ENCODE results near the gene CASP7.
"Not testable (repeated sequence)": the region's sequence is repeated elsewhere in the genome, so short reads cannot be mapped to it uniquely, and the experiment has no call there.

Gene CASP7

DNA sequence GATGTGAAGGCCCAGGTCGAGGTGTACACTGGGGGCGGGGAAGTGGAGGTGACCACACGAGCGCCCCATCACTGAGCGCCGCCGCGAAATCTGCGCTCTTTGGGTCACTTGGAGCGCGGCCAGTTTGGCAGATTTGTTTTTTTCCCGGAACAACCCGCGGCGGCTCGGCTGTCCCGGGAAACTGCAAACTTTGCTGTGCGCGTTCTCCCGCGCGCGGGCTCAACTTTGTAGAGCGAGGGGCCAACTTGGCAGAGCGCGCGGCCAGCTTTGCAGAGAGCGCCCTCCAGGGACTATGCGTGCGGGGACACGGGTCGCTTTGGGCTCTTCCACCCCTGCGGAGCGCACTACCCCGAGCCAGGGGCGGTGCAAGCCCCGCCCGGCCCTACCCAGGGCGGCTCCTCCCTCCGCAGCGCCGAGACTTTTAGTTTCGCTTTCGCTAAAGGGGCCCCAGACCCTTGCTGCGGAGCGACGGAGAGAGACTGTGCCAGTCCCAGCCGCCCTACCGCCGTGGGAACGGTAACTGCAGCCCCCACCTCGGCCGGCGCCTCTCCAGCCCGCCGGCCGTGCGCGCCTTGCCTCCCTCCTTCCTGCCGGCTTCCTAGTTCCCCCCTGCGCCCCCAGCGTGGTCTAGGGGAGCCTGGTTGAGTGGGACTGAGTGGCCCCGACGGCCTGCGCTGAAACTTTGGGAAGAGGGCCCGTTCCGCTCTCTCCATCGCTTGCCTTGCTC is at the start of gene CASP7:
CASP7 (plus strand) TSS at position 450 of the 727 bp plus-strand sequence. CDS start 17,582 bp downstream, outside the sequence.
- in situ Hi-C loops (cut with MboI; ENCODE audit: low sequenced_read_pairs), result no loop called here

DNA sequence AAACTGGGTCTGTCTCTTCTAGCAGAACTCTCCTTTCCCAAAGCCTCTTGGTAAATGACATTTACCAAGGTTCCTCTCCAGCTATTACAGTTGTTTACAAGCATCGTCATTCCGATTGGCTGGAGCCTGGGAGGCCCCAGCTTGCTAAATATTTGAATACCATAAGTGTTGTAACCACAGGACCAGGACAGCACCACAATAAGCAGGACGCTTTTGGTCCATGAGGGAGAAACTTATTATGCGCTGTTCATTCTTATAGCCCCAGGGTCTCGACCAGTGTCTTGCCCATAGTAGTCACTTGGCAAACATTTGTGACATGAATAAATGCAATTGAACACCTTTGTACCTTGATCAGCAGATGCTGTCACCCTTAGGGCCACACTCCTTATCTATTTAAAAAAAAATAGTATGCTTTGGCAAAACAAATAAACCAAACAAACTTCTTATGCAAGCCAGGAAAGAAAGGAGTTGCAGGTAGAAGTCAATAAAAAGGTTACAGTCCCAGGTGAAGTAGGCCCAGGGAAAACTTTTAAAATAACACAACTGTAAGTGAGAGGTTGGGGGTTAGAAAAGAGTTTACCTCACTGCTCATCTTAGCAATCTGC is 48.7 kb upstream of the CASP7 start:
- in situ Hi-C loops (cut with MboI; ENCODE audit: low sequenced_read_pairs), result no loop called here

DNA sequence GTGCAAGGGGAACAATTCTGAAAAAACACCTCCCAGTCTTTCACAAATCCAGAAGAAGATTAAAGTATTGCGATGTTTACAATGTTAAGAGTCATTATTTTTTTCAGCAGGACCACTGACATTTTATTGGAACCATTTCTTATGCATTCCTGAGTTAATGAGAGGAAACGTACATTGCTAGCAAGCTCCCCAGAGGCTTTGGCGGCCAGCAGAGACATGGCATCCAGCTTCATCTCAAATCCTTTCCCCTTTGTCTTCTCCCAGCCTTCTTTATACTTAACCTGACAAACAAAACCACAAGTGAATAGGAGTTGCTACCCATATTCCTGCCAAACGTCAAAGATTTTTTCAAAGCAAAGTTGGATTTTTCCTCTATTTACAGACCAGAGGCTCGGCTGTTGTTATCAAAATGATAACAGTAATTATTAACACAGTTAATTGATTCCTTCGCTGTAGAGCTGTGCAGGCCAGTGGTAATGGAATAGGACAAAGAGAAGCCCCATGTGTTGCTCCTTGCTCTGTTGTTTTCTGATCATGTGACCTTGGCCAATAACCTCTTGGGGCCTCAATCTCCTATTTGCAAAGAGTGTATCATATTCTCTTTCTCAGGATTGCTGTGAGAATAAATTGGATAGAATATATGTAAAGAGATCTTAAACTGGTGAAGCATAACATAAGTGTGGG is 47.9 kb upstream of the CASP7 start:
- in situ Hi-C loops (cut with MboI; ENCODE audit: low sequenced_read_pairs), result no loop called here

DNA sequence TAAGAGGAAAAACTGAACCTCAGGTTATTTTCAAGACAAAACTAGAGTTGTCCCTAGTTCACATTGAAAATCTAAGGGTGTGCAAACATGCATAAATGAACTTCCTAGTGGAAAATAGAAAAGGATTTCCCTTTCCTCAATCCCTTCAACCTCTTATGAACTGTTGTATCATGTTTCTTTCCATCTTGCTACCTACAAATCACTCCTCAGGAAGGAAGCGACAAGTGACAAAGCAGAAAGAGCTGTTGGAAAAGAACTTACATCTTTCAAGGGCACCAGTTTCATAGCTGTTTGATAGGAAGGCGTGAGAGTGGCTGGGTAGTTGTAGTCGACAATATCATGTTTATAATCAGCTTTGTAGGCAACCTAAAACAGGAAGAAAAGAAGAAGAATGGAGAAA is 39.7 kb upstream of the CASP7 start:
- in situ Hi-C loops (cut with MboI; ENCODE audit: low sequenced_read_pairs), result no loop called here

DNA sequence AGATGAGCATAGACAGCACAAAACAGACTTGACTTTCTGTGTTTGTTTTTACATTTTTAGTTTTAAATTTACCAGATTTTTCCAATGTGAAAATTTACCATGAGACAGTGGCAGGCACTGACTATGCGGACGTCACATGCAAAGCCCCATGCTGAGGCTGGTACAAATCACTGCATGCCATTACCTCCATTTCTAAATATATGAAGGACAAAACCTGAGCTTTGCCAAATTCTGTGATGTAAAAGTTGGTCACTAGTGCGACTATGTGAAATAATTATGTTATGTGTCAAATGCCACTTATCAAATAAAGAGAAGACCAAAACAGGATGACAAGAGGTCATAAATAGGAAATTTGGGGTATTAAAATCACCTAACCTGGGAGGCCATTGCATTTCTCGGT is 38.0 kb upstream of the CASP7 start:
- in situ Hi-C loops (cut with MboI; ENCODE audit: low sequenced_read_pairs), result no loop called here

DNA sequence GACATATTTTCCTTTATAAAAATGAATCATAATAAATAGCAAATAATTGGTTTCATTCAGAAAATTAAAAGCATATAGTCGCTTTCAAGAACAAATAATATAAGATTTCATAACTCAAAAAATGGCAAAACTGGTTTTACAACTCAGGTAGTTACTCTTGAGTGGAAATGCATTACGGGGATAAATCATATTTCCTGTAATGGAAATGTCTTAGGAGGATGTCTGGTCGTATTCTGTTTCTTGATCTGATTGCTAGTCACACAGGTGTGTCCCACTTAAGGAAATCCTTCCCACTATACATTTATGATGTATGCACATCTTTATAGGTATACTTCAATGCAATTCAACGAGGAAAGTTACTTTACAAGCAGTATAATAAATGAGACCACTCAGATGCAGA is 36.5 kb upstream of the CASP7 start:
- in situ Hi-C loops (cut with MboI; ENCODE audit: low sequenced_read_pairs), result no loop called here

DNA sequence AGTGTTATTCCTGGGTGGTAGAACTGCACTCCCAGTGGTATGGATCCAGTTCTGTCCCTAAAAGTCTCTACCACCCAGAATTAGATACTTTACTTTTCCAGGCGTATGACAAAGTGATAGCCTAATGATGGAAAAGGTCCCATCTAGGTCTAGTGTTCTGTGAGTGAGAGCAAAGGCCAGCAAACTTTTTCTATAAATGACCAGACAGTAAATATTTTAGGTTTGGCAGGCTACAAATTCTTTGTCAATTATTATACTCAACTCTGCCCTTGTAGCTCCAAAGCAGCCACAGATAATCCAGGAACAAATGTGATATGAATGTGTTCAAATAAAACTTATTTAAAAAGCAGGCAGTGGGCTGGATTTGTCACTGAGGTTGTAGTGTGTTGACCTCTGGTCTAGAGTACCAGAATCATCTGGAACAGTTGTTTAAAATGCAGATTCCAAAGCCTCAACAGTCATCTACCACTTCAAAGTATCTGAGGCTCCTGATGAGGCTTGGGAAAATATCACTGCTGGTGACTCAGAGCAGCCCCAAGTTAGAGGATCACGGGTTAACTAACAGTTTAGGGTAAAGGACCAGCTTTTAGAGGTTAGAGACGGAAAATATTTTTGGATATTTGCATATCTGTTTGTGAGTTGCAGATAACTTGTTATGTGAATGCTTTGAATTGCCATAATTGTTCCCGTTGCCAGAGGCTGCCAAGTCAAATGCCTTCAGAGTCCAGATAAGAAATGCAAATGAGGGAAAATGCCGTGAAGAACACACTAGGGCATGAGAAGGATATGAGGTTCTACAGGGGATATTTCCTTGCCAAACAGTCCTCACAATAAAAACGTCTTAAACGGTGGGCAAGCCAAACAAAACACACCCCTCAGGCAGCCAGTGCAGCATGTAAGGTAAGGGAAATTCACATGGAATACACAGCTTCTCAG is 35.3 kb upstream of the CASP7 start:
- in situ Hi-C loops (cut with MboI; ENCODE audit: low sequenced_read_pairs), result no loop called here

DNA sequence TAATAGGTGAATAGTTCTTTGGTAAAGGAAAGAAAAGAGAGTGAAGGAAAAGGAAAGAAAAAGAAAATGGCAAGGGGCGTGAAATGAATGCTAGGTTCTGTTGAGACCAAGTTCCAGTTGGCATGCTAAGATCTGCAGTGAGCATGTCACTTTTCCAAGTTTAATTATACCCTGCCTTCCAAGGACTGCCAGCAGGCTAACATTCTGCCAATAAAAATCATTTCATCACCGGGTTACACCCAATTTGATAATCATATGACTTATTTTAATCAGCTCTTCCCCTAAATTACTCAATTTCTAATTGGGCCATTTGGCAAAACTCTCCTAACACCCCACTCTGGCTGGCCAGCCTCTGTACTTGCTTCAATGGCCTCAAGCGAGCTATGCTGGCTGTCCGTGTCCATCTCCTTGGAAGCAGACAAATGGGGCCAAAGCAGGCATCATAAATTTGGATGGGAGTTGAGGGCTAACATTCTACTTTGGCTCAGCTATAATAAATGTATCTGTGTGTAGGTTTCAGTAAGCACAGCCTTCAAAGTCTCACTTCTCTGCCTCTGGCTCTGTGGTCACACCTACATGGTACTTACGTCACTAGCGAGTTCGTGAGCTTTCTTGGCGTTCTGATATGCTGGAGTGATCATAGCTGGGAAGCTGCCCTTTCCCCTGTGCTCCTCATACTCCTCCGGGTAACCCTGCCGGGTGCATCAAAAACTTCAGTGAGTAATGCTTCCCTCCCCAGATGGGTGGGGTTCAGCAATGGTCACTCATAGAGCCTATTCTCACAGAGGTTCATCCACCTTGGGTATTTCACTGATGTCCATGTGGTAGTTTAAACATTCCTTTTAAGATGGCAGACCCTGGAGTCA is 33.1 kb upstream of the CASP7 start:
- in situ Hi-C loops (cut with MboI; ENCODE audit: low sequenced_read_pairs), result no loop called here

DNA sequence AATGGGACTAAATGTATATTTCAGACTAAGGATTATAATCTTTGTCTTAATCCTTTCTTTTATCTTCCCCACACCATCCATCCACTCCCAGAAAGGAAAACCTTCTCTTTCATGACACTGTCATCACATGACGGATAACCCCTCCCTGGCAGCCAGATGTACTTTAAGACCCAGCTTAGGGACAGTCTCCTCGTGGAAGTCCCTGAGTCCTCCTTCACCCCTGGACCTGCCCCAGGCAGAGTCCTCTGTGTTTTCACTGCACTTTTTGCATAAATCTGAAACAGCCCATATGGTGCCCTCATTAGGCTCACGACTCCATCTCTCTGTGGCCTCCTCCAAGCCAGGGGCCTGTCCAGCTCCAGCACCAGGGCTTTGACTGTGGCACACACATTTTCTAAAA is 31.9 kb upstream of the CASP7 start:
- in situ Hi-C loops (cut with MboI; ENCODE audit: low sequenced_read_pairs), result no loop called here

DNA sequence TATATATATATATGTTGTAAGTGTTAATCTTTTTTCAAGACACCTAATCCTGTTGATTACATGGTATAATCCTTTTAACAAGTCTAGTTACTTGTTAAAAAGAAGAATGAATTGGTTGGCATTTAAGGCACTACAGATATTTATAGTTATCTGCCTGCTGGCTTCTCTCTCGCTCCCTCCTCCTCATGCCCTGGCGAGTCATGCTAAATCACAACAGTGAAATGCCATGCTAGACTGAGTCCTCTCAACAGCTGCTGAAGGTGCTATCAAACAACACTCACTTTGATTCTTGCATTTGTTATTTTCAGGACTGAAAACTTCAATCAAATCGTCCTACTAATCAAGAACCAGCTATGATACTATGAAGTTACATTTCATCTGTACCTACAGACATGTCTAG is 31.2 kb upstream of the CASP7 start:
- in situ Hi-C loops (cut with MboI; ENCODE audit: low sequenced_read_pairs), result no loop called here

DNA sequence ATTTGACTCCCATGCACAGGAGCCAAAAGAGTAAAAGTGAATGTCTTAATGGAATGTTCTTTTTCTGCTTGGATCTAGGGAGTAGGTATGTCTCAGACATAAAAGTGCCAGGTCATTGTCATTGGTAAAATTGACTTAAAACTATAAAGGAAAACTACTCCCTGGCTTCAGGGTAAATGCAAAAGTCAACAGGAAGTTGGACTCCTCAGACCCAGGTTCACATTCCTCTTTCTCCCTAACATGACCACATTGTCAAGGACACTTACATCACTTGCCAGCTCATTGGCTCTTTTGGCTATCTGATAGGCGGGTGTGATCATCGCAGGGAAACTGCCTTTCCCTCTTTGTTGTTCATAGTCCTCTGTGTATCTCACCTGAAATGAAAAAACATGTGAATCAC is 29.5 kb upstream of the CASP7 start:
- in situ Hi-C loops (cut with MboI; ENCODE audit: low sequenced_read_pairs), result no loop called here

DNA sequence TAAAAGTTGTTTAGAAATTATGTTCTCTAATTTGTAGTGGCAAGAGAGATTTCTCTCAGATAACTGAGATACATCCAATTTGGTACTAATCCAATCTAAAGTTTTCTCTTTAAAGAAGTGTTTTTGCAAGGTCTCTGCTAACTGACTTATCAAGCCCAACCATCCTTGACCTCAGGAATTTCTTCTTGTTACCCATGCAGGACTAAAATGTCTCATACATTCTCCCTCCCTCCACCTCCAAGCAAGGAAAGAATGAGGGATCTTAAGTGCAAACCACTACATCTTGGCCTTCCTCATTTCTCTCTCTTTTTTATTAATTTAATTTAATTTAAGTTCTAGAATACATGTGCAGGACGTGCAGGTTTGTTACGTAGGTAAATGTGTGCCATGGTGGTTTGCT is 28.7 kb upstream of the CASP7 start:
- in situ Hi-C loops (cut with MboI; ENCODE audit: low sequenced_read_pairs), result no loop called here

DNA sequence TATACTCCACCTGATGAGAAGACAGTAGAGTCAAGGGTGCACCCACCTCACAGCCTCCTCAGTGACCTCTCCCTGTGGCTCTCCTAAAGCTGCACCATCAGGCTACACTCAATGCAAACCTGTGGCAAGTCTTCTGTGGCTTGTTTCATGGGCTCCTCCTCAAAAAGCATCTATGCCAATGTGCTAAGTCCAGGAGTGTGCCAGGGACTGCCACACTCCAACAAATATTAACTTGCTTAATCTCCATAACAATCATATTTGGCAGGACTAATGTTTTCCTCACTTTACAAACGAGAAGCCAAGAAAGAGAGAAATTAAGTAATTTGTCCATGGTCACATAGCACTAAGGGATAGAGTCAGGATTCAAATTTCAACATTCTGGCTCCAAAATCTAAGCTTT is 27.8 kb upstream of the CASP7 start:
- in situ Hi-C loops (cut with MboI; ENCODE audit: low sequenced_read_pairs), result no loop called here

DNA sequence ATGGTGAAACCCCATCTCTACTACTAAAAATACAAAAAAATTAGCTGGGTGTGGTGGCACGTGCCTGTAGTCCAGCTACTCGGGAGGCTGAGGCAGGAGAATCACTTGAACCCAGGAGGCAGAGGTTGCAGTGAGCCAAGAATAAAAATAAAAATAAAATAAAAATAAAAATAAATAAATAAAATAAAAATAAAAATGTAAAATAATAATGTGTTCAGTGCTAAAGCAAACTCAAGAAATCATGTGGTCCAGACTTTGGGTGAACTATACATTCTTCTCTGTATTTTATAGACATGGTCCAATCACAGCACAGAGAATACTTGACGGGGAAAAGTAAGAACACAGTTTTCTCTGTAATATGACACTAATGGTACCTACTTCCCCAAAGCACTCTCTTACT is 27.3 kb upstream of the CASP7 start:
- in situ Hi-C loops (cut with MboI; ENCODE audit: low sequenced_read_pairs), result not testable (repeated sequence)

DNA sequence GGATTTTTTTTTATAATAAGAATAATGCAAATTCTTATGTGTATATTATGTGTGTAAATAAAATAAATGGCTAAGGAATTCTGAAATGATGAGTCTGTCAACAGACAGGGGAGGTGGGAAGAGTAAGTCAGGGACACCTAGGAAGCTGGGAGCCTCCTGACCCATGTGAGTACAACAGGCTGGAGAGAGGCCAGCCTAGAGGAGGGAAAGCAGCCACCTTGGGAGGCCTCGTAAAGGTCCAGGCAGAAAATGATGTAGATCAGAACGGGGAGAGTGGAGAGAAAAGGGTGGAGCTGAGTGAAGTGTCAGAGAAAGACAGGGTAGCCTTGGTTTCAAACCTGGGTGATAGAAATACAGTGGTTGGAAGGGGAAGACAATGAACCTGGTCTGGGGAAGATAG is 22.8 kb upstream of the CASP7 start:
- in situ Hi-C loops (cut with MboI; ENCODE audit: low sequenced_read_pairs), result no loop called here

DNA sequence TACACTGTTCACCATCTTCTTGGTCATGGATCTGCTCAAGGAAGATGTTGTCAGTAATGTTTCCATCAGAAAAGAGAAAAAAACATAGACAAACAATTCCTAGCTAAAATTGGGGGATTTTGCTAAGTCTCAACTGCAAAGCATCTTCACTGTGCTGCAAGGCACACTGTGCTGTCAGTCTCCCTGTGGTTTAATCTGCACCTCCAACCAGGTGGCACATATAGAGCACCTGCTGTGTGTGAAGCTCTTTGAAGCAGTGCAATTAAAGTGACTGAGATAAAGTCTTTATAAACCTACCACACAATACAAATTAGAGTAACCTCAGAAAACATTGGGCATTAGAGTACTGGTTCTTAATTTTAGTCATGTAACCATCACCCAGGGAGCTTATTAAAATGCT is 22.2 kb upstream of the CASP7 start:
- in situ Hi-C loops (cut with MboI; ENCODE audit: low sequenced_read_pairs), result no loop called here

DNA sequence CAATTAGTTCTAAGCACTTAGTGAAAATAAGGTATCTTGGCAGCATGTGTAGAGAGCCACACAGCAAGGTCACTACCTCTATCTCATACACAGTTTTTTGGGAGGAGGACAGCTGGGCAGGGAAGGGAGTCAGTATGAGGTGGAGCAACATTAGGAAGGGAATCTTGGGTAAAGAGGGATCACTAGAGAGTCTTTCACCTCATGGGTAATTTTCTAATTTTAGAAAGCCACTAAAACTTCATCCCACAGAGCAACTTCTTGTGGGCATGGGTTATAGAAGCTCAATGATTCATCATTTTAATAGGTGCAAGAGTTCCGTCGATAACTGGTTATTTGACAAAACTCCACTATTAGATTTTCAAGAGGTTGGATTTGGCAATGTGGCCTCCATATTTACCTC is 18.4 kb upstream of the CASP7 start:
- in situ Hi-C loops (cut with MboI; ENCODE audit: low sequenced_read_pairs), result no loop called here

DNA sequence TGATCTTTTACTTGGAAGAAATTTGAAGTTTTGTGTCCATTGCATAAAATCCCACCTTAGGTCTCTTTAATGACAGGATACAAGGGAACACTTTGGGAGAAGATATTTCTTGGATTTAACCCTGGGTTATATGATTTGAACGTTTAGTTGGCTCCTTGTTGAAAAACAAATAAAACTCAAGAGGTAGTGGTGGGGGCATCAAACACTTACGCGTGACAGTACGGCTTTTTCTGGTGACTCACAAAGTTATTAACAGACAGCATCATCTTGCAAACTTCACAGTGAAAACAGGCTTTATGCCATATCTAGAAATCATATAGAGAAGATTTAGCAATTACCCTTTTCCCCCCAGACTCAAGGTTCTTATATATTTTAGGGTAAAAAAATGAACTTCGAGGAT is 16.6 kb upstream of the CASP7 start:
- in situ Hi-C loops (cut with MboI; ENCODE audit: low sequenced_read_pairs), result no loop called here

DNA sequence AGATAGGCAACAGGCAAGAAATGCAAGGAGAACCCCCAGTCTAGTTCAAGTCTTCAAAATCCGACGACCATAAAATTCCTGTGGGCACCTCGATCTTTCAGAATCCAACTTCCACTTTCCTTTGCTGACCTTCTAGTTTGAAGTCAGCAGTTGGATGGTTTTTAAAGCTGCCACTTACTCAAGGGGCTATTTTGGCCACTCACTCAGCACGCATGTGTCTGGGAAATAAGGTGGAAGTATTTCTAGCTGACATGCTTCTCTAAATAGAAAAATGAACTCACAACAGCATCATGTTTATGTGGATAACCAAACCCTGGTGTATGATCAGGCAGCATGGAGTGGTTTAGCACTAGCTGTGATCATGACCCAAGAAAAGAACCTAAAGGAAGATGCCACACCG is 15.8 kb upstream of the CASP7 start, which contains the start of gene NRAP:
NRAP (minus strand) TSS at position 134 of the 400 bp plus-strand sequence. CDS start 159 bp downstream, outside the sequence.
- in situ Hi-C loops (cut with MboI; ENCODE audit: low sequenced_read_pairs), result no loop called here

DNA sequence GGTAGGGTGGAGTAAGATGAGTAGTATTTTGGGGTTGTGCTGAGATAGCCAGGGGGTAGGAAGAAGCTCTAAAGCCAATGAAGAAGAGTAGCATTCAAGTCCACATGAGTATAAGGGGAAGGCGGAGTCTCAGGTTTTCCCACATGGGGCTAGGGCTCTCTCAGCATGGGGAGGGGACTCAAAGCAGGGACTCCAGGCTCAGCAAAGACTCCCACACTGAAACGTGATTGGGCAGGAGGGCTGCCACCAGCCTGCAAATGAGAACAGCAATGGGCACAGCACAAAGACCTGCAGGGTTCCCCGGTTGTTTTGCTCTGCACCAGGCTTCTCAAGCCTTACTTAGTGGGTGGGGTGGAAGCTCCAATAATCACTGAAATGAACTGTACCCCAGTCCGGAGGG is 14.4 kb upstream of the CASP7 start:
- in situ Hi-C loops (cut with MboI; ENCODE audit: low sequenced_read_pairs), result no loop called here

All from HL-60/S4 treated with phorbol 12-myristate 13-acetate at 8.2 ng/mL for 4 days and 3 days (cell line).